Fibroblast of skin of left quadriceps (primary cell): ENCODE measurements around the gene ELAPOR2.
"Not testable (repeated sequence)": the region's sequence is repeated elsewhere in the genome, so short reads cannot be mapped to it uniquely, and the experiment has no call there.

Experiments
- DNase-seq, 2 experiments: peaks; one replicate each; pipeline ENCODE4 v3.0.0-alpha.2; 2013; ENCODE audit warnings: low read depth in 2 of 2

The ELAPOR2 gene

GRCh38 chr7:87059525-87060287 is at the start of gene ELAPOR2:
Gene ELAPOR2 (minus strand): TSS chr7:87059654. CDS start chr7:87059513, 141 bp downstream.
- DNase-seq = peak; percentile 5 to 6

GRCh38 chr7:87107949-87108776 is 48.7 kb upstream of the ELAPOR2 start:
- no peak for DNase-seq

GRCh38 chr7:87106974-87107612 is 47.6 kb upstream of the ELAPOR2 start:
- DNase-seq = no peak

GRCh38 chr7:87105401-87105800 is 45.9 kb upstream of the ELAPOR2 start:
- no peak for DNase-seq

GRCh38 chr7:87100326-87100725 is 40.9 kb upstream of the ELAPOR2 start:
- DNase-seq = no peak

- not testable (repeated sequence) for DNase-seq
Observed at GRCh38 chr7:87097375-87097774, 37.9 kb upstream of the ELAPOR2 start.

- DNase-seq = no peak
Observed at GRCh38 chr7:87094322-87094721, 34.9 kb upstream of the ELAPOR2 start.

GRCh38 chr7:87092568-87093091 is 33.2 kb upstream of the ELAPOR2 start:
- DNase-seq = no peak

- no peak for DNase-seq
Observed at GRCh38 chr7:87091487-87092066, 32.1 kb upstream of the ELAPOR2 start.

- DNase-seq = no peak
Observed at GRCh38 chr7:87083865-87084519, 24.5 kb upstream of the ELAPOR2 start.

- no peak for DNase-seq
Observed at GRCh38 chr7:87082675-87083074, 23.2 kb upstream of the ELAPOR2 start.

- DNase-seq = no peak
Observed at GRCh38 chr7:87075671-87076404, 16.4 kb upstream of the ELAPOR2 start.

GRCh38 chr7:87067788-87068187 is 8.3 kb upstream of the ELAPOR2 start:
- DNase-seq = no peak

- DNase-seq = no peak
Observed at GRCh38 chr7:87060288-87060537, 759 bp upstream of the ELAPOR2 start.

- no peak for DNase-seq
Observed at GRCh38 chr7:87058744-87059524, 520 bp downstream of the ELAPOR2 start.

- no peak for DNase-seq
Observed at GRCh38 chr7:87057210-87057609, 2.2 kb downstream of the ELAPOR2 start.

GRCh38 chr7:87056346-87056745 is 3.1 kb downstream of the ELAPOR2 start:
- DNase-seq = no peak

- DNase-seq = no peak
Observed at GRCh38 chr7:87048839-87049238, 10.6 kb downstream of the ELAPOR2 start.

GRCh38 chr7:87046456-87046855 is 13.0 kb downstream of the ELAPOR2 start:
- no peak for DNase-seq

GRCh38 chr7:87044713-87045112 is 14.7 kb downstream of the ELAPOR2 start:
- DNase-seq = not testable (repeated sequence)
